ENCODE data around the gene HSF4. TPM values are rescaled to one million over a fixed set of nuclear protein-coding genes. Genes with fewer than 3 reads are reported as not detected.

The HSF4 gene
- total RNA-seq, 1 donor from 2014 or later: 54.0 TPM

DNA sequence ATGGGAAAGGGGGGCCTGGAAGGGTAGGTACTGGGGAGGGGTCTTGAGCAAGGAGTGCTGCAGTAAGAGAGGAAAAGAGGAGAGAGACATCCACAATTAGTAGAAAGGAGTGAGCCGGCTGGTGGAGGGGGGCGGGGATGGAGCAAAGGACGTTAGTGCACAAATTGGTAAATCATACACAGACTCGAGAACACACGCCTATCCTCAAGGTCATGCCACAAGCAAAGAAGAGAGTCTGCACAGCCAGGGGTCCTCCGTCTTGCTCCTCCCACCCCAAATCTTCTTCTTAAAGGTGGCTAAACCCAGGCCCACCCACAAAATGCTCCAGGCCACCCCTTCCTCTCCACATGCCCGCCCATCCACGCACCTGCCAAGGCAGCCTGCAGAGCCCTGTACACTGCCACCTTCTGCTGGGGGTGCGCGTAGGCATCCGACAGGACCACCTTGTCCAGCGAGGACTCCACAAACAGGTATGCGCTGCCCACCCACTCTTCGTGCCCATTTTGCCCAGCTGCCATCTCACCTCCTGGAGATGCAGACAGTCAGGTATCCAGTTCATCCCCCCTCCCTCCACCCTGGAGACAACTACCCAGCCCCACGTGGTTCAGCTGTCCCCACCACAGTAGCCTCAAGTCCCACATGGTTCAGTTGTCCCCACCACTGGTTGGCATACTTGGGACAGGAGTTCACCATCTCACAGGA lies 8.3 kb upstream of the HSF4 start:
- peak overlapping the region; percentile 41 for H3K27ac Mint-ChIP-seq
- no peak for DNase-seq
- intact Hi-C loops (cut with micrococcal nuclease): loop anchor here (5.0 kb wide), 2 partner anchors 49 to 209 kb away; partner anchors contain the start of gene PHAF1
- H3K27me3 Mint-ChIP-seq: no peaks in the 10 kb centered on the region
- peaks cover 37% of the 10 kb centered on the region for H3K36me3 Mint-ChIP-seq (ENCODE audit: low read depth)
- peak overlapping the region; percentile 84 for H3K4me3 Mint-ChIP-seq
- H3K4me1 Mint-ChIP-seq: peaks cover 58% of the 10 kb centered on the region
- H3K9me3 Mint-ChIP-seq: no peaks in the 10 kb centered on the region

DNA sequence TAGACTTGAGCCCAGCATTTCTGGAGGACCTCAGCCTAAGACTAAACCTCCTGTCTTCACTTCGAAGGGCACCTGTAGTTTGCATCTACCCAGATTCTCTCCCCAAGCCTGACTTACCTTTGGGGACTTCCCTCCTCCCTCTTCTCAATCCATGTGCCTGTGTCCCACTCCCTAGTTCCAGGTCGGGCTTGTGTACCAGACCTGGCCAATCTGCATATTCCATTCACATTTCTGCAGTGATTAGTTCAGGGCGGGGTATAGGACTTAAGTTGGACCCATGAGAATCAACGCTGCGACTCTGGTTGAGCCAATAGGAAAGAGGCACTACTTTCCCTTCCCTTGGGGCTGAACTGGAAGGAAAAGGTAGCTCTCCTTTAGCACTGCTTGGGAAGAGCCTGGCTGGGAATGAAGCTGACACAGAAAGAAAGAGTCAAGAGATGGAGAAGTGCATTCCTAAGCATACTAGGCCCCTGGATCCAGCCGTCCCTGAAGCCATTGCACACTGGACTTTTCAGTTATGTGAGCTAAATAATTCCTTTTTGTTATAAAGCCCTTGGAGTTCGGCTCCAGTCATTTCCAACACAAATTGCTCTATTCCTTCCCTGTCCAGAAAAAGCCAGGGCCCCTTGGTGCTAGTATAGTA lies 7.3 kb upstream of the HSF4 start:
- Mint-ChIP-seq H3K36me3 (ENCODE audit: low read depth) (peaks cover 42% of the 10 kb centered on the region), H3K4me3 (peak overlapping the region; percentile 92), H3K4me1 (peaks cover 59% of the 10 kb centered on the region), H3K9me3 (no peaks in the 10 kb centered on the region), H3K27ac (peak overlapping the region; percentile 97), H3K27me3 (no peaks in the 10 kb centered on the region)
- peak; percentile 64 for DNase-seq
- intact Hi-C loops (cut with micrococcal nuclease): loop anchor here (5.0 kb wide), 2 partner anchors 50 to 210 kb away; partner anchors contain the start of gene PHAF1

DNA sequence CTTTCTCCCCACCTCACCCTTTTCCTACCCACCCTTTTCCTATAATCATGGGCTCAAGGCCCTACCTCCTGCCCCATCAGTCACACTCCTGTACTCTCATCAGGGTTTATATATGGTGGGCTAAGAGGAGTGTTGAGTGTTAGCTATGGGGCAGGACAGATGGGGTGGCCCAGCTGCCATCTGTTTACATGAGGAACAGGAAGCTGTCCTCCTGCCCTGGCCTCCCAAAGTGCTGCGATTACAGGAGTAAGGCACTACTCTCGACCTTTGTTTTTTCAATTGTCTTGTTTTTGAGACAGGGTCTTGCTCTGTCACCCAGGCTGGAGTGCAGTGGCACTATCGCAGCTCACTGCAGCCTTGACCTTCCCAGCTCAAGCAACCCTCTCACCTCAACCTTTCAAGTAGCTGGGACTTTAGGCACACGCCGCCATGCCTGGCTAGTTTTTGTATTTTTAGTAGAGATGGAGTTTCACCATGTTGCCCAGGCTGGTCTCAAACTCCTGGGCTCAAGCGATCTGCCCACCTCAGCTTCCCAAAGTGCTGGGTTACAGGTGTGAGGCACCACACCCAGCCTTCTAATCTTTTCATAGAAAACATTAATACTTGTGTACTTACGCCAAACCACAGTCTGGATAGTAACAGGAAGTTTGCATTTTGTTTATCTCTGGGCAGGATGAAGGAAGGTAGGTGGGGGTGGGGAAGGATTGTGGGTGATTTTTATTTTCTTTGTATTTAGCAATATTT lies 6.5 kb upstream of the HSF4 start:
- H3K4me3 Mint-ChIP-seq: peak overlapping the region; percentile 92
- H3K27me3 Mint-ChIP-seq: no peaks in the 10 kb centered on the region
- peaks cover 57% of the 10 kb centered on the region for H3K4me1 Mint-ChIP-seq
- peak overlapping the region; percentile 97 for H3K27ac Mint-ChIP-seq
- peaks cover 40% of the 10 kb centered on the region for H3K36me3 Mint-ChIP-seq (ENCODE audit: low read depth)
- DNase-seq: peak; percentile 79
- no peaks in the 10 kb centered on the region for H3K9me3 Mint-ChIP-seq
- intact Hi-C loops (cut with micrococcal nuclease): loop anchor here (5.0 kb wide), 2 partner anchors 51 to 211 kb away; partner anchors contain the start of gene PHAF1

DNA sequence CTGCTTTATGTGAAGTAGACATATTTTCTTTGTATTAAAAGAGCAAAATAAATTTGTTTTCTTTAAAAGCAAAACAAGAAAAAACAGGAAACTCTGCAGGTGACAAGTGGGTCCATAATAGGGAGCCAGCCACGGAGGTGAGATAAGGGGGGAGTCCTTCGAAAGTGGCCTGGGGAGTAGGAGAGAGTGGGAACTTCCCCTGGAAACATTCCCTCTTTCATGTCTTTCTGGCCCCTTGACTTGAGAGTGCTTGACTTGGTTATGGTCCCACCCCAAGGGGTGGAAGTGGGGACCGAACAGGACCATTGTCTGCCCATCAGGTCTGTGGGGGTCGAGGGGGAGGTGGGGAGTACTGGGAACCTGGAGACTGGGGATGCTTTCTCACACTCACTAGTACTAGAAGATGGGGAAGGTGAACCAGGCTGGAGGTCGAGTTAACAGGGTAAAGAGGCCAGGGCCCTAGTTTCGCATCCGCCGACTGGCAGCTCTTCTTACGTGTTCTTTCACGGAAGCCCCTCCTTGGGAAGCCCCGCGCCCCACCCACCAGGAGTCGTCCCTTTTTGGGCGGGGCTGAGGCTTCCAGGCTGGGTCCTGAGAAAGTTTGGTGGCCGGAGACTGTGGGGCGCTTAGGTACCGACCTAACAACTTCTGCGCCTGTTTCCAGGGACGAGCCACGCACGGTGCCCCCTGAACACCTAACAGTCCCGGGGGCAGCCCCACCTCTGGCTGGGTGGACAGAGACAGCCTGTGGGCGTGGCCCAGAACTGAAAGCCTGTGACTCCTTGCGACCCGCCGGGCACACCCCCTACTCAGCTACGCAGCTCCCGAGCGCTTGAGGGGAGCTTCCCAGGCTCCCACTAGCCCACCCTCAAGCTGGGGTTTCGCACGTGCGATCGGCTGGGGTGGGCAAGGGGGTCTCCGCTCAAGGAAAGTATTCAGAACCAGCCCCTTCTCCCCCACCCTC lies 5.6 kb upstream of the HSF4 start:
- peak; percentile 97 for DNase-seq
- Mint-ChIP-seq H3K4me3 (peak overlapping the region; percentile 92), H3K27ac (peak overlapping the region; percentile 97), H3K27me3 (no peaks in the 10 kb centered on the region), H3K4me1 (peaks cover 51% of the 10 kb centered on the region), H3K9me3 (no peaks in the 10 kb centered on the region), H3K36me3 (ENCODE audit: low read depth) (peaks cover 34% of the 10 kb centered on the region)
- intact Hi-C loops (cut with micrococcal nuclease): loop anchor here (1.0 to 5.0 kb wide), 3 partner anchors 52 to 212 kb away; partner anchors contain the start of gene PHAF1

DNA sequence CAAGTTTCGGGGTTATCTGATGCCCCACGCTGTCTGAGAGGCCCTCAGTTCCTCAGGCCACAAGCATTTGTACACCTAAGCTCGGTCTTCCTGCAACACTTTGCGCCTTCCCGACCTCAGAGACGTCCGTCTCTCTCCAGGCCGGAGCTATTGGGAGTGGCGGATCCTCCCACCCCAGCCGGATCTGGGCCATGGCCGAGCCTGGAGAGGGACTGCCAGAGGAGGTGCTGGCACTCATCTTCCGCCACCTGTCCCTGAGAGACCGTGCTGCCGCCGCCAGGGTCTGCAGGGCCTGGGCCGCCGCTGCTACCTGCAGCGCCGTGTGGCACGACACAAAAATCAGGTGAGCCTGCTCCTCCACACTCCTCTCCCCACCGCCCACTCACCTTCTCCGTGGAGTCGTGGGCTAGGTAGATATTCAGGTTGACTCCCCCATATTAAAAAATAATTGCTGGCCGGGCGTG lies 2.9 kb upstream of the HSF4 start:
- intact Hi-C loops (cut with micrococcal nuclease): loop anchor here (1.0 to 2.0 kb wide), 2 partner anchors 9 to 13 kb away; partner anchors contain the start of gene NOL3
- Mint-ChIP-seq H3K27me3 (peaks cover 11% of the 10 kb centered on the region), H3K9me3 (no peaks in the 10 kb centered on the region), H3K27ac (peak overlapping the region; percentile 58), H3K36me3 (ENCODE audit: low read depth) (peaks cover 35% of the 10 kb centered on the region), H3K4me1 (peaks cover 47% of the 10 kb centered on the region), H3K4me3 (peak overlapping the region; percentile 73)
- DNase-seq: peak; percentile 57

DNA sequence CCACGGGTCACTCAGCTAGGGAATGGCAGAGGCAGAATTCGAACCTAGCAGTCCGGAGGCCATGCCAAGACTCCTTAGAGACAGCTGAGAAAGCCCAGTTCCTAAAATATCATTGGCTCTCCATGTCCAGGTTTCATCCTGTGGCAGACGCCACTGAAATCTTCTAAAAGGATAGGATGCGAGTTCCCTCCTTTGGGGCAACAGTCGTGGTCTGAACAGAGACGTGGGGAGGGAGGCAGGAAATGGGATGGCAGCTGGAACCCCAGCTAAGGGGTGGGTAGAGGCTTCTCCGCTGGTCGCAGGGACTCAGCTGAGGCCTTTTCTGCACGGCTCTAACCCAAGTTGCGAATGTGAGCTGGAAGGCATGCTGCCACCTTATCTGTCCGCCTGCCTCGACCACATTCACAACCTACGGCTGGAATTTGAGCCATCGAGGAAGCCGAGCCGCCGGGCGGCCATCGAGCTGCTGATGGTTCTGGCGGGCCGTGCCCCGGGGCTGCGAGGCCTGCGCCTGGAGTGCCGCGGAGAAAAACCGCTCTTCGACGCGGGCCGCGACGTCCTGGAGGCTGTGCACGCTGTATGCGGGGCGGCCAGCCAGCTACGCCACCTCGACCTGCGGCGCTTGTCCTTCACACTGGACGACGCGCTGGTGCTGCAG lies 1.9 kb upstream of the HSF4 start:
- H3K4me1 Mint-ChIP-seq: peaks cover 44% of the 10 kb centered on the region
- no peak for DNase-seq
- peaks cover 13% of the 10 kb centered on the region for H3K27me3 Mint-ChIP-seq
- no peak overlapping the region for H3K27ac Mint-ChIP-seq
- peaks cover 40% of the 10 kb centered on the region for H3K36me3 Mint-ChIP-seq (ENCODE audit: low read depth)
- intact Hi-C loops (cut with micrococcal nuclease): no loop called here
- no peaks in the 10 kb centered on the region for H3K9me3 Mint-ChIP-seq
- H3K4me3 Mint-ChIP-seq: peak overlapping the region; percentile 75

DNA sequence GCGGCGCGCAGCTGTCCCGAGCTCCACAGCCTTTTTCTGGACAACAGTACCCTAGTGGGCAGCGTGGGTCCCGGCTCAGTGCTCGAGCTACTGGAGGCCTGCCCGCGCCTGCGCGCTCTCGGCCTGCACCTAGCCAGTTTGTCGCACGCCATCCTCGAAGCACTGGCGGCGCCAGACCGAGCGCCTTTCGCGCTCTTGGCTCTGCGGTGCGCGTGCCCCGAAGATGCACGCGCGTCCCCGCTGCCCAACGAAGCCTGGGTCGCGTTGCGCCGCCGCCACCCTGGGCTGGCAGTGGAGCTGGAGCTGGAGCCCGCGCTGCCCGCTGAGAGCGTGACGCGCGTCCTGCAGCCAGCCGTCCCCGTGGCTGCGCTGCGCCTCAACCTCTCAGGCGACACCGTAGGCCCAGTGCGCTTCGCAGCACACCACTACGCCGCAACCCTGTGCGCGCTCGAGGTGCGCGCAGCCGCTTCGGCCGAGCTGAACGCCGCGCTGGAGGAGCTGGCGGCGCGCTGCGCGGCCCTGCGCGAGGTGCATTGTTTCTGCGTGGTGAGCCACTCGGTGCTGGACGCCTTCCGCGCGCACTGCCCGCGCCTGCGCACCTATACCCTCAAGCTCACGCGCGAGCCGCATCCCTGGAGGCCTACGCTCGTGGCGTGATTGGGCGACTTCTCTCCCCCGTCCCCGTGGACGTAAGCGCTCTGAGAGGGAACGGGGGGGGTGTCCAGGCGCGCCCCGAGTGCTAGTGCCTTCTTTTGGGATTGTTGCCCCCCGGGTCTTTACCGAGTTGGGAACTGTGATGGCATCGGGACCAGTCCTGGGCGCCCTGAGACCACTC lies 1.2 kb upstream of the HSF4 start:
- H3K27ac Mint-ChIP-seq: peak overlapping the region; percentile 67
- peaks cover 42% of the 10 kb centered on the region for H3K4me1 Mint-ChIP-seq
- peaks cover 37% of the 10 kb centered on the region for H3K36me3 Mint-ChIP-seq (ENCODE audit: low read depth)
- H3K4me3 Mint-ChIP-seq: peak overlapping the region; percentile 75
- DNase-seq: peak; percentile 92
- H3K27me3 Mint-ChIP-seq: peaks cover 13% of the 10 kb centered on the region
- intact Hi-C loops (cut with micrococcal nuclease): no loop called here
- H3K9me3 Mint-ChIP-seq: no peaks in the 10 kb centered on the region

DNA sequence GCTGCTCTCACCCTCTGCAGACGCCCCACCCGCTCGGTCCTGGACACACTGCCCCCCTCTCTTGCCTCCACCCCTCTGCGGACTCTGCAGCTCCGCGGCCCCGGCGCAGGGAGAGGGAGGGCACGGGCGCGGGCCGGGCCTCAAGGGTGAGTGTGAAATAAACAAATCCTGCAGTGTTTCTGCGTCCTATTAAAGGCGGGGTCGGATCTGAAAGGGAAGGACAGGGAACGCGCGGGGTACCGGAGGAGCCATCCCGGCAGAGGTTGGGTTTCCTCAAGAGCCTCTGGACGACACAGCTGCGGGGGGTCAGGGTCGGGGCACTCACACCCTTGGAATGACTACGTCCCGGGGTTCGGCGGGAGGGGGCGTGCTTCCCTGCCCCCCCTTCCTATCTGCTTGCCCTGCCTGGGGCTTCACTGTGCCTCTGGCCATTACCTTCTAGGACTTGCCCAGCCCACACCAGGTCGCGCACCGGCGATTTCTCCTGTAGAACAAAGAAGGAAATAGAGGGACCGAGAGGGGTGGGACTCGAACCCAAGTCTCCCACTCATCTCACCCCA lies 466 bp upstream of the HSF4 start:
- intact Hi-C loops (cut with micrococcal nuclease): no loop called here
- peaks cover 42% of the 10 kb centered on the region for H3K4me1 Mint-ChIP-seq
- peak overlapping the region; percentile 75 for H3K4me3 Mint-ChIP-seq
- peak overlapping the region; percentile 48 for H3K27ac Mint-ChIP-seq
- no peaks in the 10 kb centered on the region for H3K9me3 Mint-ChIP-seq
- peaks cover 34% of the 10 kb centered on the region for H3K36me3 Mint-ChIP-seq (ENCODE audit: low read depth)
- H3K27me3 Mint-ChIP-seq: peaks cover 13% of the 10 kb centered on the region
- DNase-seq: no peak

DNA sequence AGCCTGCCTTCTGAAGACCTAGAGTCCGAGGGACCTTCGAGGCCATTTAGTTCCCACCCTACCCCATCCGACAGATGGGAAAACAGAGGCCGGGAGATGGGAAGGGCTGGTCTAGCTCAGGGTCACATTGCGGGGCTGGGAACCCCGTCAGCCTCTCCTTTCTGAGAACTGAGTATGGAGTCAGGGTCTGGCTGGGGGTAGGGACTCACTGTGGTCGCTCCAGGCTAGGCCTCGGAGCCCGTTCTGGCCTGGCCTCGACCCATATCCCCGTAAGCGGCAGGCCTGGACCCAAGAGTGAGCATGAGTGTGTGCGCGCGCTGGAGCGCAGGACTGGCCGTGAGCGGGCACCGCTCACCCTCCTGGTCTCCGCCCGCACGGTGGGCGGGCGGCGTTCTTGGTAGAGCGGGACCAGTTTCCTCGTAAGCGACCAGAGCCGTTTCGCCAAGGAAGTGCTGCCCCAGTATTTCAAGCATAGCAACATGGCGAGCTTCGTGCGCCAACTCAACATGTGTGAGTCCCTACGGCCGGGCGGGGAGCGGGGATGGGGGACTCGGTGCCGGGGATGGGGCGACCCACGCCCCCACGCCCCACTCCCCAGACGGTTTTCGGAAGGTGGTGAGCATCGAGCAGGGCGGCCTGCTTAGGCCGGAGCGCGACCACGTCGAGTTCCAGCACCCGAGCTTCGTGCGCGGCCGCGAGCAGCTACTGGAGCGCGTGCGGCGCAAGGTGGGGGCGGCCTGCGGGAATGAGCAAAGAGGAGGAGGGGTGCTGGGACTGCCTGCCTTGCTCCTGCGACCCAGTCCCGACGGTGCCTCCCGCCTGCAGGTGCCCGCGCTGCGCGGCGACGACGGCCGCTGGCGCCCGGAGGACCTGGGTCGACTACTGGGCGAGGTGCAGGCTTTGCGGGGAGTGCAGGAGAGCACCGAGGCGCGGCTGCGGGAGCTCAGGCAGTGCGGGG lies 855 bp downstream of the HSF4 start:
- Mint-ChIP-seq H3K36me3 (ENCODE audit: low read depth) (peaks cover 34% of the 10 kb centered on the region), H3K4me3 (peak overlapping the region; percentile 69), H3K27ac (peak overlapping the region; percentile 15), H3K4me1 (peaks cover 50% of the 10 kb centered on the region), H3K27me3 (peaks cover 13% of the 10 kb centered on the region), H3K9me3 (no peaks in the 10 kb centered on the region)
- peak; percentile 67 for DNase-seq
- intact Hi-C loops (cut with micrococcal nuclease): no loop called here

DNA sequence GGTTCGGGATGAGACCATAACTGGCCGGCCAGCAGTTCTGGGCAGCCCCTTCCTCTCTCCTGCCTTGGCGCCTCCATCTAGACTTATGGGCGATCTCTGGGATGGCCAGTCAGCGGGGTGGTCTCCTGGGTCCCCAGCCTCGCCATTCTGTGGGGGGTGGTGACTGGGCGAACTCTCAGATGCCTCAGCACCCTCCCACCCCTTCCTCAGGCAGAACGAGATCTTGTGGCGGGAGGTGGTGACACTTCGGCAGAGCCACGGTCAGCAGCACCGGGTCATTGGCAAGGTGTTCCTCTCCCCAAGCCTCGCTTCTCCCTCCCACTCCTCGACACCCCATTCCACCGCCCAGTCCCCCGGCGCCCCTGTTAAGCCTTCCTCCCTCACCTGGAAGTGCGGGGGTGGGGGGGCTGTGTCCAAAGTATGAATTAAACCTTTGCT lies 1.6 kb downstream of the HSF4 start:
- no peaks in the 10 kb centered on the region for H3K9me3 Mint-ChIP-seq
- no peak overlapping the region for H3K27ac Mint-ChIP-seq
- H3K4me3 Mint-ChIP-seq: peak overlapping the region; percentile 70
- peaks cover 31% of the 10 kb centered on the region for H3K36me3 Mint-ChIP-seq (ENCODE audit: low read depth)
- peaks cover 13% of the 10 kb centered on the region for H3K27me3 Mint-ChIP-seq
- no peak for DNase-seq
- intact Hi-C loops (cut with micrococcal nuclease): no loop called here
- H3K4me1 Mint-ChIP-seq: peaks cover 54% of the 10 kb centered on the region

Measured in activated CD4-positive, alpha-beta T cell treated with anti-CD3 and anti-CD28 coated beads, Interleukin-2, amount 10 ng/mL, durations not matched to agents 24 days and 14 days (primary cell).